H1 (cell line): ENCODE data around the gene GIN1. TPM values are rescaled to one million over a fixed set of nuclear protein-coding genes. Genes with fewer than 3 reads are reported as not detected.
A peak's percentile ranks its signal among the peaks of the same experiment; 100 is the strongest.

Experiments used
- CTCF ChIA-PET: fragments of 300-600 bp; sonication (Branson Sonifier 250); formaldehyde crosslinking; loops from one replicate; lab custom pipeline; 2021; ENCODE audit not compliant: partially characterized antibody; lab: Charles Lee
- POLR2A ChIA-PET: fragments of 300-600 bp; sonication (Branson Sonifier 250); formaldehyde crosslinking; loops from one replicate; lab custom pipeline; 2021; ENCODE audit warnings: inconsistent platforms; ENCODE audit not compliant: partially characterized antibody; lab: Charles Lee
- DNase-seq, 2 experiments: peaks; one replicate each; pipeline versions ENCODE4 v3.0.0 to v3.0.0-alpha.2; 2010 to 2022; ENCODE audit warnings: low spot score in 2 of 2, low read depth in 1 of 2, mixed read lengths in 1 of 2
- FAIRE-seq: peaks from 2 replicates; lab custom pipeline; 2011; peaks lifted over from hg19 to GRCh38; lab: Jason Lieb, UNC
- H2AFZ ChIP-seq: 2 replicates; pipeline ENCODE4 v1.8.1; 2012; ENCODE audit warnings: low read length, inconsistent platforms
- H2AK5ac ChIP-seq: 2 replicates; pipeline ENCODE4 v1.6.1; 2013; ENCODE audit warnings: low read depth, low read length
- H2BK120ac ChIP-seq: replicated peaks from 2 replicates; pipeline ENCODE3; 2013; ENCODE audit warnings: low read depth, low read length, inconsistent platforms
- H2BK12ac ChIP-seq: 2 replicates; pipeline ENCODE4 v1.6.1; 2013; ENCODE audit warnings: low read depth, low read length
- H2BK15ac ChIP-seq: 2 replicates; pipeline ENCODE4 v1.6.1; 2013; ENCODE audit warnings: low read length
- H2BK20ac ChIP-seq: 2 replicates; pipeline ENCODE4 v1.6.1; 2013; ENCODE audit warnings: low read length
- H2BK5ac ChIP-seq: 2 replicates; pipeline ENCODE4 v1.6.1; 2013; ENCODE audit warnings: low read depth, low read length
- H3K14ac ChIP-seq: 2 replicates; pipeline ENCODE4 v1.6.1; 2013; ENCODE audit warnings: inconsistent platforms; ENCODE audit not compliant: insufficient read length
- H3K18ac ChIP-seq: 2 replicates; pipeline ENCODE4 v1.6.1; 2013; ENCODE audit warnings: low read length; ENCODE audit errors: extremely low read depth
- H3K23ac ChIP-seq: 2 replicates; pipeline ENCODE4 v1.6.1; 2013; ENCODE audit warnings: inconsistent platforms; ENCODE audit not compliant: insufficient read length
- H3K23me2 ChIP-seq: 2 replicates; pipeline ENCODE4 v1.6.1; 2013; ENCODE audit warnings: low read depth, low read length
- H3K27ac ChIP-seq: 2 replicates; pipeline ENCODE4 v1.6.1; 2011; ENCODE audit warnings: low read depth, low read length, inconsistent platforms
- H3K27me3 ChIP-seq, 4 experiments: replicated peaks in 1 of 4; 1 replicate in 1 of 4; 2 replicates in 3 of 4; pipeline versions ENCODE4 v1.6.1 to v1.8.1; 2011 to 2013; ENCODE audit warnings: low read length in 3 of 4, mild to moderate bottlenecking in 3 of 4, inconsistent platforms in 2 of 4, mixed read lengths in 2 of 4, moderate library complexity in 1 of 4; ENCODE audit not compliant: control insufficient read depth in 3 of 4, insufficient read depth in 3 of 4; ENCODE audit errors: extremely low read depth in 1 of 4
- H3K36me3 ChIP-seq, 4 experiments: 2 replicates each; pipeline versions ENCODE4 v1.6.1 to v1.8.1; 2011 to 2013; ENCODE audit warnings: mild to moderate bottlenecking in 4 of 4, low read length in 3 of 4, moderate library complexity in 2 of 4, control low read depth in 1 of 4, inconsistent platforms in 1 of 4; ENCODE audit not compliant: insufficient read depth in 4 of 4, control insufficient read depth in 2 of 4
- H3K4ac ChIP-seq: replicated peaks from 2 replicates; pipeline ENCODE3; 2013; ENCODE audit warnings: low read length, low read depth, mixed read lengths, inconsistent platforms; ENCODE audit not compliant: insufficient read length
- H3K4me1 ChIP-seq, 4 experiments: replicated peaks in 1 of 4; 1 replicate in 1 of 4; 2 replicates in 3 of 4; pipeline versions ENCODE4 v1.6.1 to v1.8.1; 2011 to 2013; ENCODE audit warnings: low read length in 3 of 4, inconsistent platforms in 2 of 4, mixed read lengths in 1 of 4; ENCODE audit not compliant: insufficient read depth in 4 of 4, control insufficient read depth in 3 of 4
- H3K4me2 ChIP-seq, 2 experiments: 2 replicates each; pipeline versions ENCODE4 v1.6.1 to v1.8.1; 2011 to 2013; ENCODE audit warnings: low read depth in 2 of 2, low read length in 2 of 2, control low read depth in 1 of 2, inconsistent platforms in 1 of 2, mild to moderate bottlenecking in 1 of 2; ENCODE audit not compliant: insufficient read depth in 1 of 2
- H3K4me3 ChIP-seq, 4 experiments: fragments of 200-600, 300-600 bp in 1 of 4; sonication (generic), shearing (Covaris generic), sonication (Bioruptor Twin) in 1 of 4; 2 replicates each; pipeline versions ENCODE4 v1.5.1 to v1.8.1; 2011 to 2016; ENCODE audit warnings: low read length in 4 of 4, low read depth in 3 of 4, control low read depth in 2 of 4, inconsistent platforms in 2 of 4, mild to moderate bottlenecking in 2 of 4, mixed read lengths in 1 of 4, moderate library complexity in 1 of 4; ENCODE audit not compliant: insufficient read depth in 2 of 4; ENCODE audit errors: extremely low read depth in 1 of 4
- H3K56ac ChIP-seq: replicated peaks from 2 replicates; pipeline ENCODE3; 2013; ENCODE audit warnings: low read depth, mild to moderate bottlenecking, mixed read lengths, low read length, inconsistent platforms; ENCODE audit not compliant: insufficient read length
- H3K79me1 ChIP-seq: 2 replicates; pipeline ENCODE4 v1.6.1; 2013; ENCODE audit warnings: low read depth, low read length, control low read depth
- H3K79me2 ChIP-seq, 2 experiments: 2 replicates each; pipeline versions ENCODE4 v1.6.1 to v1.8.1; 2012 to 2013; ENCODE audit warnings: low read length in 2 of 2, mild to moderate bottlenecking in 2 of 2, inconsistent platforms in 1 of 2; ENCODE audit not compliant: insufficient read depth in 2 of 2, control insufficient read depth in 1 of 2
- H3K9ac ChIP-seq, 4 experiments: replicated peaks in 1 of 4; 1 replicate in 1 of 4; 2 replicates in 3 of 4; pipeline versions ENCODE4 v1.6.1 to v1.8.1; 2011 to 2013; ENCODE audit warnings: low read depth in 3 of 4, low read length in 3 of 4, control low read depth in 2 of 4, mild to moderate bottlenecking in 2 of 4, moderate library complexity in 2 of 4, inconsistent platforms in 1 of 4; ENCODE audit errors: extremely low read depth in 1 of 4
- H3K9me3 ChIP-seq, 2 experiments: 2 replicates each; pipeline versions ENCODE4 v1.6.1 to v1.8.1; 2012 to 2013; ENCODE audit warnings: mild to moderate bottlenecking in 2 of 2, moderate library complexity in 2 of 2, control low read depth in 1 of 2, inconsistent platforms in 1 of 2, low read depth in 1 of 2, low read length in 1 of 2, mixed read lengths in 1 of 2; ENCODE audit not compliant: insufficient read depth in 2 of 2
- H4K20me1 ChIP-seq, 2 experiments: replicated peaks in 1 of 2; 2 replicates each; pipeline versions ENCODE3 to v1.8.1; 2011 to 2013; ENCODE audit warnings: inconsistent platforms in 2 of 2, low read length in 2 of 2, mild to moderate bottlenecking in 1 of 2; ENCODE audit not compliant: insufficient read depth in 2 of 2, control insufficient read depth in 1 of 2
- H4K5ac ChIP-seq: 2 replicates; pipeline ENCODE4 v1.6.1; 2013; ENCODE audit warnings: low read length, low read depth, mixed read lengths, inconsistent platforms; ENCODE audit not compliant: insufficient read length
- H4K8ac ChIP-seq: 2 replicates; pipeline ENCODE4 v1.8.0; 2013; ENCODE audit warnings: mild to moderate bottlenecking, moderate library complexity, low read length, inconsistent platforms; ENCODE audit not compliant: insufficient read depth; ENCODE audit errors: extremely low read depth
- H4K91ac ChIP-seq: replicated peaks from 2 replicates; pipeline ENCODE3; 2013; ENCODE audit warnings: low read length, mixed read lengths, inconsistent platforms; ENCODE audit not compliant: insufficient read length
- ASH2L ChIP-seq: fragments of 200-600, 300-600 bp; sonication (generic); IDR thresholded peaks from one replicate; pipeline ENCODE4 v1.7.1; 2017; ENCODE audit warnings: low read length
- EZH2 ChIP-seq: fragments of 200-600 bp; sonication (generic); IDR thresholded peaks from 2 replicates; pipeline ENCODE4 v1.7.1; 2012; ENCODE audit warnings: low read depth, mild to moderate bottlenecking, moderate library complexity, low read length, inconsistent platforms; ENCODE audit not compliant: severe bottlenecking
- JUND ChIP-seq: IDR thresholded peaks from 2 replicates; pipeline ENCODE4 v1.6.1; 2011; ENCODE audit warnings: mild to moderate bottlenecking, improper control_type of control experiment, low read length
- KDM5A ChIP-seq: fragments of 200-600 bp; IDR thresholded peaks from 2 replicates; pipeline ENCODE4 v1.7.1; 2012; ENCODE audit warnings: mild to moderate bottlenecking, low read length, inconsistent platforms, mixed read lengths
- MAFK ChIP-seq: IDR thresholded peaks from 2 replicates; pipeline ENCODE4 v1.6.1; 2012; ENCODE audit warnings: low read depth, mild to moderate bottlenecking, improper control_type of control experiment, low read length
- NRF1 ChIP-seq: IDR thresholded peaks from 2 replicates; pipeline ENCODE4 v1.6.1; 2011; ENCODE audit warnings: mild to moderate bottlenecking, low read depth, low read length, improper control_type of control experiment
- RNF2 ChIP-seq: fragments of 200-900, 300-1000 bp; sonication (generic); IDR thresholded peaks from 2 replicates; pipeline ENCODE4 v1.7.1; 2016; ENCODE audit warnings: borderline replicate concordance, low read depth, mild to moderate bottlenecking, antibody characterized with exemption, low read length; ENCODE audit not compliant: poor library complexity, severe bottlenecking; ENCODE audit errors: missing control alignments
- SIX5 ChIP-seq: IDR thresholded peaks from 2 replicates; pipeline ENCODE4 v1.6.1; 2011; ENCODE audit warnings: mild to moderate bottlenecking, low read depth, low read length
- SP2 ChIP-seq: IDR thresholded peaks from 2 replicates; pipeline ENCODE4 v1.6.1; 2012; ENCODE audit warnings: mild to moderate bottlenecking, low read length, inconsistent platforms
- SRF ChIP-seq: IDR thresholded peaks from 2 replicates; pipeline ENCODE4 v1.6.1; 2011; ENCODE audit warnings: mild to moderate bottlenecking, low read depth, low read length, moderate library complexity
- SUZ12 ChIP-seq: fragments of 200-600 bp; sonication (generic); IDR thresholded peaks from 2 replicates; pipeline ENCODE4 v1.6.1; 2012; ENCODE audit warnings: mild to moderate bottlenecking, inconsistent platforms, low read length, moderate library complexity, mixed read lengths
- TAF7 ChIP-seq: optimal IDR thresholded peaks from 2 replicates; pipeline ENCODE3; 2011; ENCODE audit warnings: low read depth, mild to moderate bottlenecking, inconsistent platforms, low read length, moderate library complexity, borderline replicate concordance
- YY1 ChIP-seq: IDR thresholded peaks from 2 replicates; pipeline ENCODE4 v1.6.1; 2011; ENCODE audit warnings: low read depth, mild to moderate bottlenecking, low read length
- WGBS, 2 experiments: shearing (Covaris generic) in 1 of 2; methylation state at CpG; one replicate each; pipeline versions ENCODE4 v1.1.6 to v1.1.7; 2013 to 2015; ENCODE audit warnings: low lambda C conversion rate in 2 of 2, mixed read lengths in 2 of 2, inconsistent platforms in 1 of 2, low coverage in 1 of 2, missing lambda C conversion rate in 1 of 2; ENCODE audit not compliant: insufficient replicate concordance in 2 of 2, insufficient coverage in 1 of 2, insufficient read length in 1 of 2; ENCODE audit errors: extremely low coverage in 1 of 2, missing lambda C conversion rate in 1 of 2; 5-methylcytosine and 5-hydroxymethylcytosine counted together
- polyA plus RNA-seq, 7 experiments: library from polyadenylated mRNA; depleted of rRNA in 3 of 7; stranded (reverse) in 5 of 7; unstranded in 2 of 7; fragments of >200 nt in 5 of 7; fragments of 200-250 nt in 2 of 7; gene quantifications; 1 replicate in 5 of 7; 2 replicates in 1 of 7; 4 replicates in 1 of 7; pipeline versions ENCODE4 v1.2.1 to v1.2.3, GENCODE V29; 2011 to 2013; ENCODE audit warnings: missing spikeins in 2 of 7, mixed read lengths in 2 of 7
- total RNA-seq: library from RNA; stranded (reverse); fragmentation: NEBNext Ultra II Directional; extraction: Animal tissue kit (Norgen Biotek cat#: 25700); gene quantifications from 2 replicates; pipeline ENCODE4 v1.2.1, GENCODE V29; 2021

GIN1 gene
- total and polyA plus RNA-seq, 2 of the 8 experiments (the other 6 are each of a cell fraction or from before 2014, with no cell fraction given), result 1.9 to 7.1 TPM

DNA sequence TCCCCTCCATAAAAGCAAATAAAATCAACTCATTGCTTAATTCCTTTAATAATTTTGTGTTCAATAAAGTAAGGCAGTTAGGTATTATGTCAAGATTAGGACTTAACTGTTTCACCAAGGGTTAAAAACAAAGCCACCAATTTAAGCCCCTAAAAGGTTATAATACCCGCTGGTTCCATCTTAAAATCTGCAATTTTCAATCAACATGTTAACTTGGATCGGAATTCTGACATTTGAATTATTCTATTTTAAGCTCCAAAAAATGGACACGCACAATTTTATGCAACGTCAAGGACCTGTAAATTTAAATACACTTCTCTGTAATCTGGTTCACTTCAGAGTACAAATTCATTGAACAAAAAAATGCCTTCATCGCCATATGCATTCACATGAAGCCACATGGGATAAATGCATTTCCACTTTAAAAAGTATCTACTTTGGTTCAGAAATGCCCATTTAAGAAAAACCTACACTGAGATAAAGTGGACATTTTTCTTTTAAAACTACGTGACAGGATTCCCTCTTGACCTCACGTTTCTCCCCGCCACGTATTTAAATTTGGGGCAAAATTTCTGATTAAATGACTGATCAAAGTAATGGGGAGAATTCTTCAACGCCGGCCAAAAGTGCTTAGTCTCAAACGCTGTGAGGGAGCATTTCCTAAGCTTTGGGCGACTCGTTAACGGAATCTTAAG, 721 bp downstream of the GIN1 start:
- no peak for FAIRE-seq
- peaks cover 0 to 58% of the 10 kb centered on the region in 2 experiments; a peak in 2 of 4 replicates for H3K79me2 ChIP-seq
- peak overlapping the region; percentile 36 for H4K5ac ChIP-seq
- H4K91ac ChIP-seq, result no peak overlapping the region
- H3K56ac ChIP-seq, result peak overlapping the region; percentile 43
- peak overlapping the region; percentile 60; the same call in 1 of the 2 replicates for H3K18ac ChIP-seq
- no peaks in the 10 kb centered on the region for H3K27me3 ChIP-seq
- no peak overlapping the region for H2BK15ac ChIP-seq
- no peak overlapping the region for H2BK120ac ChIP-seq
- H3K23ac ChIP-seq, result no peak overlapping the region
- peak overlapping the region; percentile 47; the same call in 1 of the 2 replicates for H4K8ac ChIP-seq
- peak overlapping the region; percentile 96 for H3K27ac ChIP-seq
- no peaks in the 10 kb centered on the region for H3K79me1 ChIP-seq
- peak overlapping the region; percentile 96 for H2AFZ ChIP-seq
- peaks cover 0 to 3% (median under 1%) of the 10 kb centered on the region in 4 experiments; a peak in 2 of 7 replicates for H3K4me1 ChIP-seq
- H3K23me2 ChIP-seq, result peaks cover 4% of the 10 kb centered on the region
- no peaks in the 10 kb centered on the region for H4K20me1 ChIP-seq
- no peak for TF ChIP-seq SUZ12
- no peak for TF ChIP-seq RNF2
- no peak for TF ChIP-seq ASH2L
- TF ChIP-seq JUND, result no peak
- no peak for TF ChIP-seq KDM5A
- no peak for TF ChIP-seq SRF
- no peak for TF ChIP-seq NRF1
- TF ChIP-seq TAF7, result no peak
- TF ChIP-seq SP2, result no peak
- TF ChIP-seq MAFK, result no peak
- TF ChIP-seq EZH2, result no peak
- TF ChIP-seq SIX5, result no peak
- TF ChIP-seq YY1, result no peak
- TF ChIP-seq, all 59 proteins: peak for 0
- ChIA-PET POLR2A (interaction anchor here (0.6 to 2.1 kb wide), 21 partner anchors 10 to 364 kb away, joined by 3 to 10 read pairs (median 4); partner anchors contain the start of genes MACIR and PAM), CTCF (interaction anchor here (0.6 to 2.3 kb wide), 6 partner anchors 20 to 212 kb away, joined by 3 to 8 read pairs (median 4); no protein-coding TSS in a partner anchor)
- no peak overlapping the region for H2BK20ac ChIP-seq
- peak overlapping the region; percentile 90 for H2BK5ac ChIP-seq
- H3K14ac ChIP-seq, result no peak overlapping the region
- H3K36me3 ChIP-seq, result no peaks in the 10 kb centered on the region
- peak overlapping the region; percentile 94 to 99 (median 96) for H3K9ac ChIP-seq
- H2BK12ac ChIP-seq, result no peak overlapping the region
- H3K9me3 ChIP-seq, result no peaks in the 10 kb centered on the region
- H3K4me2 ChIP-seq, result peak overlapping the region; percentile 68 to 86
- H3K4ac ChIP-seq, result no peak overlapping the region
- peak overlapping the region; percentile 84 to 96 (median 90) for H3K4me3 ChIP-seq
- DNase-seq, result no peak
- WGBS, 2 experiments, result 5% methylated on average over 15 of the region's 15 CpGs; no CpG with 5 or more reads in 1 of the 2 experiments
- no peak overlapping the region for H2AK5ac ChIP-seq
